K562 (cell line): ENCODE data around the gene TRMT1.

Experiments used
- ADNP ChIP-seq: fragments of 200-800 bp; sonication (Bioruptor generic); IDR thresholded peaks from 2 replicates; pipeline ENCODE4 v1.6.1; 2016; ENCODE audit warnings: missing genetic modification characterization, missing compliant biosample characterization
- CBFB ChIP-seq: sonication (generic); formaldehyde crosslinking; IDR thresholded peaks from 2 replicates; pipeline ENCODE4 v1.4.0; 2020; ENCODE audit warnings: mild to moderate bottlenecking, missing genetic modification reagents
- CBX5 ChIP-seq: IDR thresholded peaks from 2 replicates; pipeline ENCODE4 v1.6.1; 2014; ENCODE audit warnings: low read depth, borderline replicate concordance
- ETV6 ChIP-seq, 3 experiments: fragments of 150-350 bp in 1 of 3; sonication (generic) in 1 of 3; formaldehyde crosslinking in 1 of 3; IDR thresholded peaks; 2 replicates each; pipeline versions ENCODE4 v1.6.1 to v1.8.0; 2014 to 2022; ENCODE audit warnings: borderline replicate concordance in 2 of 3, low read depth in 2 of 3, antibody characterized with exemption in 1 of 3, low read length in 1 of 3, mild to moderate bottlenecking in 1 of 3, missing genetic modification reagents in 1 of 3
- RFX5 ChIP-seq: IDR thresholded peaks from 2 replicates; pipeline ENCODE4 v1.6.1; 2011; ENCODE audit warnings: low read depth, mild to moderate bottlenecking, improper control_type of control experiment, low read length
- SMARCC2 ChIP-seq: fragments of 450-650 bp; IDR thresholded peaks from 2 replicates; pipeline ENCODE4 v1.6.1; 2017; ENCODE audit warnings: antibody characterized with exemption, moderate library complexity, mild to moderate bottlenecking, low read depth
- SMARCE1 ChIP-seq: fragments of 450-650 bp; IDR thresholded peaks from 2 replicates; pipeline ENCODE4 v1.7.1; 2016; ENCODE audit warnings: mild to moderate bottlenecking
- TAL1 ChIP-seq: fragments of 450-650 bp; IDR thresholded peaks from 2 replicates; pipeline ENCODE4 v1.6.1; 2016; ENCODE audit warnings: mild to moderate bottlenecking
- TF ChIP-seq, protein P1 (sequence below): sonication (generic); formaldehyde crosslinking; IDR thresholded peaks from 2 replicates; pipeline ENCODE4 v1.8.0; 2022; ENCODE audit warnings: mild to moderate bottlenecking, missing genetic modification reagents, borderline replicate concordance
- TF ChIP-seq, protein P2 (sequence below): fragments of 250-450 bp; sonication (Bioruptor Pico); IDR thresholded peaks from 2 replicates; pipeline ENCODE4 v1.5.0; 2020; ENCODE audit warnings: mild to moderate bottlenecking
- TF ChIP-seq, protein P3 (sequence below): sonication (generic); formaldehyde crosslinking; IDR thresholded peaks from 2 replicates; pipeline ENCODE4 v1.8.1; 2023; ENCODE audit warnings: missing genetic modification reagents, mild to moderate bottlenecking, borderline replicate concordance
- TF ChIP-seq, protein P4 (sequence below): fragments of 450-650 bp; IDR thresholded peaks from 2 replicates; pipeline ENCODE4 v1.7.0; 2016; ENCODE audit warnings: borderline replicate concordance
- TF ChIP-seq, protein P5 (sequence below), 2 experiments: fragments of 450-650 bp in 1 of 2; sonication (generic) in 1 of 2; formaldehyde crosslinking; conservative IDR thresholded peaks; 2 replicates each; pipeline versions ENCODE4 v1.4.0 to v1.8.1; 2020 to 2022; ENCODE audit warnings: mild to moderate bottlenecking in 1 of 2, missing genetic modification reagents in 1 of 2

DNA sequence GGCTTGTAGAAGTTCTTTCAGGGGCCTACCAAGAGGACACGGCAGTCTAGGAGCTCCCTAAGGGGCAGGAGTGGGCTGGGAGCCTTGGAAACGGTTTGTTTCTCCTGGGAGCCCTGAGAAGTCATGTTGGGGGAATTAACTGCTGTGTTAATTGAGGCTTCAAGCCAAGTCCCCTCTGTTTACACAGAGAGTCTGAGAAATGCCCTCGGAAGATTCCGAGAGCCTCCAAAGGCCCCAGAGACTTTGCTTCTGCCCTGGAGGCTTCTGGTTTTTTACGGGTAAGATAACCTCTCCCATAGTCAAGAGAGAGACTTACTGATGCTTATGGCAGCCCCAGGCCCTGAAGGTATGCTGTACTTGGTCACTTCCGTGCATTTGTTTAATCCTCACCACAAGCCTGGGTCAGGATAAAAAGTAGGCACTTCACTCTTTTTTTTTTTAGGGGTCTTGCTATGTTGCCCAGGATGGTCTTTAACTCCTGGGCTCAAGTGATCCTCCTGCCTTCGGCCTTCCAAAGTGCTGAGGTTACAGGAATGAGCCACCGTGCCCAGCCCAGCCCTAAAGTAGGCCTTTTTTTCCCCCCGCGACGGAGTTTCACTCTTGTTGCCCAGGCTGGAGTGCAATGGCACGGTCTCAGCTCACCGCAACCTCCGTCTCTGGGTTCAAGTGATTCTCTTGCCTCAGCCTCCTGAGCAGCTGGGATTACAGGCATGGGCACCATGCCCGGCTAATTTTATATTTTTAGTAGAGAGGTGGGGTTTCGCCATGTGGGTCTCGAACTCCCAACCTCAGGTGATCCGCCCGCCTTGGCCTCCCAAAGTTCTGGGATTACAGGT, 48.8 kb upstream of the TRMT1 start:
- TF ChIP-seq CBX5 = no peak
- TF ChIP-seq CBFB (CRISPR knock-in tag) = no peak
- TF ChIP-seq, protein P1, sequence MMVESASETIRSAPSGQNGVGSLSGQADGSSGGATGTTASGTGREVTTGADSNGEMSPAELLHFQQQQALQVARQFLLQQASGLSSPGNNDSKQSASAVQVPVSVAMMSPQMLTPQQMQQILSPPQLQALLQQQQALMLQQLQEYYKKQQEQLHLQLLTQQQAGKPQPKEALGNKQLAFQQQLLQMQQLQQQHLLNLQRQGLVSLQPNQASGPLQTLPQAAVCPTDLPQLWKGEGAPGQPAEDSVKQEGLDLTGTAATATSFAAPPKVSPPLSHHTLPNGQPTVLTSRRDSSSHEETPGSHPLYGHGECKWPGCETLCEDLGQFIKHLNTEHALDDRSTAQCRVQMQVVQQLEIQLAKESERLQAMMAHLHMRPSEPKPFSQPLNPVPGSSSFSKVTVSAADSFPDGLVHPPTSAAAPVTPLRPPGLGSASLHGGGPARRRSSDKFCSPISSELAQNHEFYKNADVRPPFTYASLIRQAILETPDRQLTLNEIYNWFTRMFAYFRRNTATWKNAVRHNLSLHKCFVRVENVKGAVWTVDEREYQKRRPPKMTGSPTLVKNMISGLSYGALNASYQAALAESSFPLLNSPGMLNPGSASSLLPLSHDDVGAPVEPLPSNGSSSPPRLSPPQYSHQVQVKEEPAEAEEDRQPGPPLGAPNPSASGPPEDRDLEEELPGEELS (CRISPR knock-in tag) = no peak
- TF ChIP-seq, protein P2, sequence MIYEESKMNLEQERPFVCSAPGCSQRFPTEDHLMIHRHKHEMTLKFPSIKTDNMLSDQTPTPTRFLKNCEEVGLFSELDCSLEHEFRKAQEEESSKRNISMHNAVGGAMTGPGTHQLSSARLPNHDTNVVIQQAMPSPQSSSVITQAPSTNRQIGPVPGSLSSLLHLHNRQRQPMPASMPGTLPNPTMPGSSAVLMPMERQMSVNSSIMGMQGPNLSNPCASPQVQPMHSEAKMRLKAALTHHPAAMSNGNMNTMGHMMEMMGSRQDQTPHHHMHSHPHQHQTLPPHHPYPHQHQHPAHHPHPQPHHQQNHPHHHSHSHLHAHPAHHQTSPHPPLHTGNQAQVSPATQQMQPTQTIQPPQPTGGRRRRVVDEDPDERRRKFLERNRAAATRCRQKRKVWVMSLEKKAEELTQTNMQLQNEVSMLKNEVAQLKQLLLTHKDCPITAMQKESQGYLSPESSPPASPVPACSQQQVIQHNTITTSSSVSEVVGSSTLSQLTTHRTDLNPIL = no peak
- TF ChIP-seq, protein P3, sequence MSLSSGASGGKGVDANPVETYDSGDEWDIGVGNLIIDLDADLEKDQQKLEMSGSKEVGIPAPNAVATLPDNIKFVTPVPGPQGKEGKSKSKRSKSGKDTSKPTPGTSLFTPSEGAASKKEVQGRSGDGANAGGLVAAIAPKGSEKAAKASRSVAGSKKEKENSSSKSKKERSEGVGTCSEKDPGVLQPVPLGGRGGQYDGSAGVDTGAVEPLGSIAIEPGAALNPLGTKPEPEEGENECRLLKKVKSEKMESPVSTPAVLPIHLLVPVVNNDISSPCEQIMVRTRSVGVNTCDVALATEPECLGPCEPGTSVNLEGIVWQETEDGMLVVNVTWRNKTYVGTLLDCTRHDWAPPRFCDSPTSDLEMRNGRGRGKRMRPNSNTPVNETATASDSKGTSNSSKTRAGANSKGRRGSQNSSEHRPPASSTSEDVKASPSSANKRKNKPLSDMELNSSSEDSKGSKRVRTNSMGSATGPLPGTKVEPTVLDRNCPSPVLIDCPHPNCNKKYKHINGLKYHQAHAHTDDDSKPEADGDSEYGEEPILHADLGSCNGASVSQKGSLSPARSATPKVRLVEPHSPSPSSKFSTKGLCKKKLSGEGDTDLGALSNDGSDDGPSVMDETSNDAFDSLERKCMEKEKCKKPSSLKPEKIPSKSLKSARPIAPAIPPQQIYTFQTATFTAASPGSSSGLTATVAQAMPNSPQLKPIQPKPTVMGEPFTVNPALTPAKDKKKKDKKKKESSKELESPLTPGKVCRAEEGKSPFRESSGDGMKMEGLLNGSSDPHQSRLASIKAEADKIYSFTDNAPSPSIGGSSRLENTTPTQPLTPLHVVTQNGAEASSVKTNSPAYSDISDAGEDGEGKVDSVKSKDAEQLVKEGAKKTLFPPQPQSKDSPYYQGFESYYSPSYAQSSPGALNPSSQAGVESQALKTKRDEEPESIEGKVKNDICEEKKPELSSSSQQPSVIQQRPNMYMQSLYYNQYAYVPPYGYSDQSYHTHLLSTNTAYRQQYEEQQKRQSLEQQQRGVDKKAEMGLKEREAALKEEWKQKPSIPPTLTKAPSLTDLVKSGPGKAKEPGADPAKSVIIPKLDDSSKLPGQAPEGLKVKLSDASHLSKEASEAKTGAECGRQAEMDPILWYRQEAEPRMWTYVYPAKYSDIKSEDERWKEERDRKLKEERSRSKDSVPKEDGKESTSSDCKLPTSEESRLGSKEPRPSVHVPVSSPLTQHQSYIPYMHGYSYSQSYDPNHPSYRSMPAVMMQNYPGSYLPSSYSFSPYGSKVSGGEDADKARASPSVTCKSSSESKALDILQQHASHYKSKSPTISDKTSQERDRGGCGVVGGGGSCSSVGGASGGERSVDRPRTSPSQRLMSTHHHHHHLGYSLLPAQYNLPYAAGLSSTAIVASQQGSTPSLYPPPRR = no peak
- no peak for TF ChIP-seq ETV6 (IDR thresholded peaks at IDR 0.05; ENCODE audit: borderline replicate concordance in 1 of 2, low read depth in 2 of 2, low read length in 1 of 2)
- TF ChIP-seq ETV6 (CRISPR knock-in tag; IDR thresholded peaks at IDR 0.05; ENCODE audit: borderline replicate concordance) = no peak
- TF ChIP-seq, protein P4, sequence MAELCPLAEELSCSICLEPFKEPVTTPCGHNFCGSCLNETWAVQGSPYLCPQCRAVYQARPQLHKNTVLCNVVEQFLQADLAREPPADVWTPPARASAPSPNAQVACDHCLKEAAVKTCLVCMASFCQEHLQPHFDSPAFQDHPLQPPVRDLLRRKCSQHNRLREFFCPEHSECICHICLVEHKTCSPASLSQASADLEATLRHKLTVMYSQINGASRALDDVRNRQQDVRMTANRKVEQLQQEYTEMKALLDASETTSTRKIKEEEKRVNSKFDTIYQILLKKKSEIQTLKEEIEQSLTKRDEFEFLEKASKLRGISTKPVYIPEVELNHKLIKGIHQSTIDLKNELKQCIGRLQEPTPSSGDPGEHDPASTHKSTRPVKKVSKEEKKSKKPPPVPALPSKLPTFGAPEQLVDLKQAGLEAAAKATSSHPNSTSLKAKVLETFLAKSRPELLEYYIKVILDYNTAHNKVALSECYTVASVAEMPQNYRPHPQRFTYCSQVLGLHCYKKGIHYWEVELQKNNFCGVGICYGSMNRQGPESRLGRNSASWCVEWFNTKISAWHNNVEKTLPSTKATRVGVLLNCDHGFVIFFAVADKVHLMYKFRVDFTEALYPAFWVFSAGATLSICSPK = no peak
- no peak for TF ChIP-seq RFX5
- TF ChIP-seq TAL1 = no peak
- TF ChIP-seq SMARCC2 = no peak
- no peak for TF ChIP-seq ADNP (tag)
- no peak for TF ChIP-seq SMARCE1
- TF ChIP-seq, protein P5, sequence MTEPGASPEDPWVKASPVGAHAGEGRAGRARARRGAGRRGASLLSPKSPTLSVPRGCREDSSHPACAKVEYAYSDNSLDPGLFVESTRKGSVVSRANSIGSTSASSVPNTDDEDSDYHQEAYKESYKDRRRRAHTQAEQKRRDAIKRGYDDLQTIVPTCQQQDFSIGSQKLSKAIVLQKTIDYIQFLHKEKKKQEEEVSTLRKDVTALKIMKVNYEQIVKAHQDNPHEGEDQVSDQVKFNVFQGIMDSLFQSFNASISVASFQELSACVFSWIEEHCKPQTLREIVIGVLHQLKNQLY (CRISPR knock-in tag; conservative IDR thresholded peaks at IDR 0.05) = no peak
